H9 (cell line): ENCODE results near the gene MICAL3. TPM values are rescaled to one million over a fixed set of nuclear protein-coding genes. Genes with fewer than 3 reads are reported as not detected.

Experiments used
- DNase-seq: peaks from one replicate; pipeline ENCODE4 v3.0.0-alpha.2; 2017
- H2AFZ ChIP-seq: one replicate; pipeline ENCODE4 v1.6.1; 2013; ENCODE audit warnings: mild to moderate bottlenecking, low read length, control low read depth, moderate library complexity
- H2AK5ac ChIP-seq: 2 replicates; pipeline ENCODE4 v1.6.1; 2013; ENCODE audit warnings: low read length, control low read depth, mixed read lengths; ENCODE audit not compliant: insufficient read length
- H2BK120ac ChIP-seq: one replicate; pipeline ENCODE4 v1.6.1; 2013; ENCODE audit warnings: low read depth, mild to moderate bottlenecking, low read length, control low read depth, inconsistent platforms; ENCODE audit not compliant: poor library complexity, severe bottlenecking
- H2BK12ac ChIP-seq: 2 replicates; pipeline ENCODE4 v1.6.1; 2013; ENCODE audit warnings: low read length, control low read depth, mixed read lengths, low read depth; ENCODE audit not compliant: insufficient read length
- H2BK15ac ChIP-seq: 2 replicates; pipeline ENCODE4 v1.6.1; 2013; ENCODE audit warnings: low read depth, low read length, control low read depth
- H2BK20ac ChIP-seq: one replicate; pipeline ENCODE4 v1.6.1; 2013; ENCODE audit warnings: low read depth, mild to moderate bottlenecking, low read length, control low read depth, inconsistent platforms; ENCODE audit not compliant: poor library complexity, severe bottlenecking
- H2BK5ac ChIP-seq: 2 replicates; pipeline ENCODE4 v1.6.1; 2013; ENCODE audit warnings: low read length, control low read depth, mixed read lengths; ENCODE audit not compliant: insufficient read length
- H3K14ac ChIP-seq: 2 replicates; pipeline ENCODE4 v1.6.1; 2013; ENCODE audit warnings: low read length, control low read depth; ENCODE audit not compliant: insufficient read depth
- H3K18ac ChIP-seq: 2 replicates; pipeline ENCODE4 v1.6.1; 2013; ENCODE audit warnings: low read depth, mild to moderate bottlenecking, mixed read lengths, low read length, control low read depth; ENCODE audit not compliant: insufficient read length
- H3K23ac ChIP-seq: 2 replicates; pipeline ENCODE4 v1.6.1; 2013; ENCODE audit warnings: low read length, control low read depth, mixed read lengths, low read depth; ENCODE audit not compliant: insufficient read length
- H3K23me2 ChIP-seq: 2 replicates; pipeline ENCODE4 v1.6.1; 2013; ENCODE audit warnings: low read depth, mild to moderate bottlenecking, mixed read lengths, low read length, control low read depth; ENCODE audit not compliant: insufficient read length, poor library complexity, severe bottlenecking
- H3K27ac ChIP-seq: 2 replicates; pipeline ENCODE4 v1.5.1; 2013; ENCODE audit warnings: low read length, control low read depth, mixed read lengths, low read depth; ENCODE audit not compliant: insufficient read length
- H3K27me3 ChIP-seq: 2 replicates; pipeline ENCODE4 v1.6.1; 2013; ENCODE audit warnings: low read length, control low read depth, inconsistent platforms; ENCODE audit not compliant: insufficient read depth
- H3K4ac ChIP-seq: 2 replicates; pipeline ENCODE4 v1.6.1; 2013; ENCODE audit warnings: low read depth, mild to moderate bottlenecking, control low read depth, inconsistent platforms, low read length, moderate library complexity
- H3K4me1 ChIP-seq: 2 replicates; pipeline ENCODE4 v1.6.1; 2013; ENCODE audit warnings: low read length, control low read depth, inconsistent platforms; ENCODE audit not compliant: insufficient read depth
- H3K4me2 ChIP-seq: 2 replicates; pipeline ENCODE4 v1.6.1; 2013; ENCODE audit warnings: low read length, control low read depth, mixed read lengths; ENCODE audit not compliant: insufficient read length, insufficient read depth
- H3K56ac ChIP-seq: 2 replicates; pipeline ENCODE4 v1.6.1; 2013; ENCODE audit warnings: low read depth, mild to moderate bottlenecking, mixed read lengths, low read length, control low read depth; ENCODE audit not compliant: insufficient read length
- H3K79me1 ChIP-seq: 2 replicates; pipeline ENCODE4 v1.6.1; 2013; ENCODE audit warnings: low read depth, mild to moderate bottlenecking, moderate library complexity, low read length, control low read depth, inconsistent platforms; ENCODE audit not compliant: insufficient read depth, poor library complexity, severe bottlenecking
- H3K79me2 ChIP-seq: 2 replicates; pipeline ENCODE4 v1.6.1; 2013; ENCODE audit warnings: low read length, control low read depth, inconsistent platforms; ENCODE audit not compliant: insufficient read depth
- H3K9ac ChIP-seq: 2 replicates; pipeline ENCODE4 v1.6.1; 2013; ENCODE audit warnings: low read length, control low read depth, mixed read lengths; ENCODE audit not compliant: insufficient read length; ENCODE audit errors: extremely low read depth
- H3K9me3 ChIP-seq: one replicate; pipeline ENCODE4 v1.6.1; 2013; ENCODE audit warnings: low read depth, low read length, inconsistent platforms; ENCODE audit not compliant: control insufficient read depth
- H3T11ph ChIP-seq: one replicate; pipeline ENCODE4 v1.6.1; 2013; ENCODE audit warnings: mild to moderate bottlenecking, low read length, control low read depth, inconsistent platforms
- H4K20me1 ChIP-seq: one replicate; pipeline ENCODE4 v1.6.1; 2013; ENCODE audit not compliant: control insufficient read depth, insufficient read length, insufficient read depth
- H4K5ac ChIP-seq: 2 replicates; pipeline ENCODE4 v1.6.1; 2013; ENCODE audit warnings: low read depth, mild to moderate bottlenecking, mixed read lengths, low read length, control low read depth; ENCODE audit not compliant: insufficient read length
- H4K8ac ChIP-seq: replicated peaks from 2 replicates; pipeline ENCODE4 v1.6.1; 2013; ENCODE audit warnings: low read length, control low read depth, mixed read lengths, low read depth; ENCODE audit not compliant: insufficient read length
- H4K91ac ChIP-seq: 2 replicates; pipeline ENCODE4 v1.6.1; 2013; ENCODE audit warnings: low read depth, mild to moderate bottlenecking, moderate library complexity, mixed read lengths, low read length, control low read depth; ENCODE audit not compliant: insufficient read length
- H3K27ac Mint-ChIP-seq, 3 experiments: 2 replicates in 2 of 3; 3 replicates in 1 of 3; pipeline ENCODE4 v1.8.0; 2020 to 2021; ENCODE audit warnings: mixed read lengths in 3 of 3, mild to moderate bottlenecking in 1 of 3, moderate library complexity in 1 of 3
- H3K27me3 Mint-ChIP-seq: 2 replicates; pipeline ENCODE4 v1.8.0; 2021; ENCODE audit warnings: low read depth, mild to moderate bottlenecking, moderate library complexity, mixed read lengths
- H3K36me3 Mint-ChIP-seq, 3 experiments: 2 replicates in 2 of 3; 3 replicates in 1 of 3; pipeline ENCODE4 v1.8.0; 2020 to 2021; ENCODE audit warnings: low read depth in 3 of 3, mixed read lengths in 3 of 3; ENCODE audit not compliant: insufficient read depth in 1 of 3
- H3K4me1 Mint-ChIP-seq, 2 experiments: 2 replicates each; pipeline ENCODE4 v1.8.0; 2020; ENCODE audit warnings: mixed read lengths in 2 of 2
- H3K4me3 Mint-ChIP-seq, 2 experiments: 2 replicates in 1 of 2; 3 replicates in 1 of 2; pipeline ENCODE4 v1.8.0; 2020 to 2021; ENCODE audit warnings: mild to moderate bottlenecking in 2 of 2, mixed read lengths in 2 of 2, moderate library complexity in 1 of 2
- H3K9me3 Mint-ChIP-seq, 2 experiments: 2 replicates in 1 of 2; 3 replicates in 1 of 2; pipeline ENCODE4 v1.8.0; 2020; ENCODE audit warnings: mild to moderate bottlenecking in 2 of 2, mixed read lengths in 2 of 2, moderate library complexity in 1 of 2
- whole genome bisulfite sequencing: extraction: QIAGEN DNeasy Blood & Tissue Kit; methylation state at CpG from one replicate; pipeline ENCODE4 v1.1.7; 2013; ENCODE audit warnings: missing lambda C conversion rate, low lambda C conversion rate, mixed read lengths; ENCODE audit not compliant: insufficient read length; ENCODE audit errors: extremely low coverage; 5-methylcytosine and 5-hydroxymethylcytosine counted together
- total RNA-seq: library from RNA; stranded (reverse); gene quantifications from 2 replicates; pipeline ENCODE4 v1.2.1, GENCODE V29; 2021
- TF ChIP-seq, protein P1 (sequence below): fragments of 200-600 bp; sonication (generic); conservative IDR thresholded peaks from 3 replicates; pipeline ENCODE4 v1.8.0; 2021; ENCODE audit warnings: antibody characterized with exemption, mild to moderate bottlenecking

The MICAL3 gene
- total RNA-seq, 1 experiment from 2014 or later = 50.2 TPM

DNA sequence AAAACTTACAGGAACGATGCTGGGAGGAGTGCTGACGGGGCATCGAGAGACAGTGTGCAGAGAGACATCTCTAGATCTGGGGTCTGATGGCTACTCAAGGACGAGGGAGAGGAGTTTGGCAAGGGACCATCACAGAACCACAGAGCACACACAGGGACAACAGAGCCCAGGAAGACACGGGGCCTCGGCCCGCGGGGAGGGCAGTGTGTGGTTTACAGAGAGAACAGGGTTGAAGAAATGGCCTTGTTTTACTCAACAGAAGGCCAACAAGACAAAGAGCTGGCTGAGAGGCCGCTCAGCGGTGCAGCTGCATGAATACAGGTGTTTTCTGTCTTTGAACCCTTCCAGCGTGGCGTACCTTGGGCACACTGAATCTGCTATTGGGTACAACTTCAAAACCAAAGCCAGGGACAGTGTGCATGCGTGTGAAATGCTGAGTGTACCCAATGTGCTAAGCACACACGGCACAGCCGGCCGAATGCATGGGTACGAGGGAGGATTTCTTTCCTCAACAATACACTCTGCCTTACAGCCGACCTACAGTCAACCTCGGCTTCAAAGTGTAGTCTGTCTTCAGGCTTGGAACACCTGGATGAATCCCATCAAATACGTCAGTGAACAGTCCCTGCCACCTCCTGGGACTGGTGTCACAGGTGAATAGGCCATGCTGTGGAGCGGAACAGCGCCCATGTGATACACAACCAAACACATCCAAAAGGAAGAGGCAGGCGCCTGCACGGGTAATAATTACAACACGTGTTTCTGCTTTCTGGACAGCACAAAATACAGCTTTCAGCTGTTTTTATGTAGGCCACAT, 229.4 kb downstream of the MICAL3 start:
- H2BK15ac ChIP-seq = no peak overlapping the region
- H3K79me2 ChIP-seq = no peaks in the 10 kb centered on the region
- Mint-ChIP-seq H3K36me3 (peaks cover 0 to 4% (median 0%) of the 10 kb centered on the region in 3 experiments; a peak in 3 of 7 replicates), H3K4me3 (no peak overlapping the region), H3K27ac (peak overlapping the region in 2 of 3 experiments; percentile 9 to 41; a peak in 2 of 7 replicates), H3K9me3 (no peaks in the 10 kb centered on the region), H3K4me1 (no peaks in the 10 kb centered on the region), H3K27me3 (no peaks in the 10 kb centered on the region)
- no peak overlapping the region for H3K56ac ChIP-seq
- no peak overlapping the region for H2AFZ ChIP-seq
- DNase-seq = no peak
- no peak overlapping the region for H3K18ac ChIP-seq
- no peak overlapping the region; the same call in 1 of the 2 replicates for H3K14ac ChIP-seq
- H3K27me3 ChIP-seq = no peaks in the 10 kb centered on the region
- H3K27ac ChIP-seq = no peak overlapping the region
- no peaks in the 10 kb centered on the region for H4K20me1 ChIP-seq
- TF ChIP-seq, protein P1, sequence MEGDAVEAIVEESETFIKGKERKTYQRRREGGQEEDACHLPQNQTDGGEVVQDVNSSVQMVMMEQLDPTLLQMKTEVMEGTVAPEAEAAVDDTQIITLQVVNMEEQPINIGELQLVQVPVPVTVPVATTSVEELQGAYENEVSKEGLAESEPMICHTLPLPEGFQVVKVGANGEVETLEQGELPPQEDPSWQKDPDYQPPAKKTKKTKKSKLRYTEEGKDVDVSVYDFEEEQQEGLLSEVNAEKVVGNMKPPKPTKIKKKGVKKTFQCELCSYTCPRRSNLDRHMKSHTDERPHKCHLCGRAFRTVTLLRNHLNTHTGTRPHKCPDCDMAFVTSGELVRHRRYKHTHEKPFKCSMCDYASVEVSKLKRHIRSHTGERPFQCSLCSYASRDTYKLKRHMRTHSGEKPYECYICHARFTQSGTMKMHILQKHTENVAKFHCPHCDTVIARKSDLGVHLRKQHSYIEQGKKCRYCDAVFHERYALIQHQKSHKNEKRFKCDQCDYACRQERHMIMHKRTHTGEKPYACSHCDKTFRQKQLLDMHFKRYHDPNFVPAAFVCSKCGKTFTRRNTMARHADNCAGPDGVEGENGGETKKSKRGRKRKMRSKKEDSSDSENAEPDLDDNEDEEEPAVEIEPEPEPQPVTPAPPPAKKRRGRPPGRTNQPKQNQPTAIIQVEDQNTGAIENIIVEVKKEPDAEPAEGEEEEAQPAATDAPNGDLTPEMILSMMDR = no peak
- no peak overlapping the region for H2BK120ac ChIP-seq
- H3K23ac ChIP-seq = no peak overlapping the region
- H4K8ac ChIP-seq = no peak overlapping the region
- H2BK20ac ChIP-seq = no peak overlapping the region
- H3K4me2 ChIP-seq = no peak overlapping the region
- H3K23me2 ChIP-seq = no peaks in the 10 kb centered on the region
- H2BK5ac ChIP-seq = no peak overlapping the region
- H3T11ph ChIP-seq = no peak overlapping the region
- H3K4ac ChIP-seq = no peak overlapping the region
- no peaks in the 10 kb centered on the region for H3K79me1 ChIP-seq
- no CpG with 5 or more reads among the region's 25 CpGs for WGBS
- no peak overlapping the region for H2BK12ac ChIP-seq
- H4K91ac ChIP-seq = no peak overlapping the region
- no peaks in the 10 kb centered on the region for H3K4me1 ChIP-seq
- no peak overlapping the region for H2AK5ac ChIP-seq
- H3K9ac ChIP-seq = no peak overlapping the region
- no peaks in the 10 kb centered on the region for H3K9me3 ChIP-seq
- no peak overlapping the region for H4K5ac ChIP-seq
